Testis (tissue), 2 donors: ENCODE results near the gene DNLZ.

Source experiments
- CTCF ChIP-seq, 3 experiments: fragments of 450-650 bp in 2 of 3; fragments of 200-600 bp in 1 of 3; sonication (generic) in 1 of 3; IDR thresholded peaks; one replicate each; pipeline ENCODE4 v1.5.1; 2016 to 2019; ENCODE audit warnings: antibody characterized with exemption in 3 of 3, mild to moderate bottlenecking in 2 of 3, moderate library complexity in 1 of 3
- POLR2A ChIP-seq: fragments of 450-650 bp; IDR thresholded peaks from one replicate; pipeline ENCODE4 v1.6.1; 2017; ENCODE audit warnings: antibody characterized with exemption, mild to moderate bottlenecking, moderate library complexity

- TF ChIP-seq CTCF (IDR thresholded peaks at IDR 0.05) (no peak), POLR2A (no peak)
Observed at GRCh38 chr9:136312009-136312375, 51.6 kb downstream of the DNLZ start.
